Measurements from ENCODE around the gene CCDC175. TPM values are rescaled to one million over a fixed set of nuclear protein-coding genes. Genes with fewer than 3 reads are reported as not detected.

CCDC175 gene
- total RNA-seq, 1 donor from 2014 or later: not detected

DNA sequence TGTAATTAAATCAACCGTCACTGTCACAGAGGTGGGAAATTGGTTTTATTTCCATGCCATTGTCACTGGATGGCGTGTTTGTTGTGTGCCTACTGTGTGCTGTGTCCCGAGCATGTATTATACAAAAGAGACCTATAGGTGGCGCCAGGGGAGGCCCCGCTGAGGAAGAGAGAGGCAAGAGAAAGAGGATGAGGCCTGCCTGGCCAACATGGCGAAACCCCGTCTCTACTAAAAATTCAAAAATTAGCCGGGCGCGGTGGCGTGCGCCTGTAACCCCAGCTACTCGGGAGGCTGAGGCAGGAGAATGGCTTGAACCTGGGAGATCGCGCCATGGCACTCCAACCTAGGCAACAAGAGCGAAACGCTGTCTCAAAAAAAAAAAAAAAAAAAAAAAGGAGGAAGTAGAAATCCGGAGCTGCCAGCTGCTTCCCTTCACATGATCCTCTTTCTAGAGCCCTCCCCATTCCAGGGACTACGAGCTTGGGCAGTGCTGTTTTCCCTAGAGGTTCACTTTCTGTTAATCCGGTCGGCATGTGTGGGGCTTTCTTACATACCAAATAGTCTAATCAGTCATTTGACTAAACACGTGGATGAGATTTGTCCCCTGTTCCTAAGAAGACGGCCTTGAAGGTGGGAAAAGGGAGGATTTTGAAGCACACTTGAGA, 6.4 kb upstream of the CCDC175 start:
- Histone ChIP-seq H3K4me3 (ENCODE audit: low read depth, low read length) (no peak overlapping the region), H3K27me3 (ENCODE audit: control insufficient read depth, insufficient read depth, low read length) (no peaks in the 10 kb centered on the region), H3K36me3 (ENCODE audit: control insufficient read depth, insufficient read depth, low read length) (no peaks in the 10 kb centered on the region)
- no peak for TF ChIP-seq CTCF (IDR thresholded peaks at IDR 0.05; ENCODE audit: insufficient read depth, low read length, poor library complexity, severe bottlenecking)
- no peak for DNase-seq (ENCODE audit: low read depth)

GRCh38 chr14:59582161-59582560, 5.5 kb upstream of the CCDC175 start:
- Histone ChIP-seq H3K4me3 (ENCODE audit: low read depth, low read length) (no peak overlapping the region), H3K27me3 (ENCODE audit: control insufficient read depth, insufficient read depth, low read length) (no peaks in the 10 kb centered on the region), H3K36me3 (ENCODE audit: control insufficient read depth, insufficient read depth, low read length) (no peaks in the 10 kb centered on the region)
- DNase-seq (ENCODE audit: low read depth): no peak
- no peak for TF ChIP-seq CTCF (IDR thresholded peaks at IDR 0.05; ENCODE audit: insufficient read depth, low read length, poor library complexity, severe bottlenecking)

GRCh38 chr14:59580911-59581310, 4.3 kb upstream of the CCDC175 start:
- Histone ChIP-seq H3K4me3 (ENCODE audit: low read depth, low read length) (no peak overlapping the region), H3K27me3 (ENCODE audit: control insufficient read depth, insufficient read depth, low read length) (no peaks in the 10 kb centered on the region), H3K36me3 (ENCODE audit: control insufficient read depth, insufficient read depth, low read length) (no peaks in the 10 kb centered on the region)
- DNase-seq (ENCODE audit: low read depth): no peak
- no peak for TF ChIP-seq CTCF (IDR thresholded peaks at IDR 0.05; ENCODE audit: insufficient read depth, low read length, poor library complexity, severe bottlenecking)

- TF ChIP-seq CTCF (IDR thresholded peaks at IDR 0.05; ENCODE audit: insufficient read depth, low read length, poor library complexity, severe bottlenecking): peak; percentile 34
- Histone ChIP-seq H3K36me3 (ENCODE audit: control insufficient read depth, insufficient read depth, low read length) (no peaks in the 10 kb centered on the region), H3K27me3 (ENCODE audit: control insufficient read depth, insufficient read depth, low read length) (no peaks in the 10 kb centered on the region), H3K4me3 (ENCODE audit: low read depth, low read length) (no peak overlapping the region)
- no peak for DNase-seq (ENCODE audit: low read depth)
Measured at GRCh38 chr14:59570122-59570521, 6.5 kb downstream of the CCDC175 start.

- Histone ChIP-seq H3K36me3 (ENCODE audit: control insufficient read depth, insufficient read depth, low read length) (no peaks in the 10 kb centered on the region), H3K27me3 (ENCODE audit: control insufficient read depth, insufficient read depth, low read length) (no peaks in the 10 kb centered on the region), H3K4me3 (ENCODE audit: low read depth, low read length) (no peak overlapping the region)
- TF ChIP-seq CTCF (IDR thresholded peaks at IDR 0.05; ENCODE audit: insufficient read depth, low read length, poor library complexity, severe bottlenecking): no peak
- no peak for DNase-seq (ENCODE audit: low read depth)
Measured at GRCh38 chr14:59566725-59567124, 9.9 kb downstream of the CCDC175 start.

DNA sequence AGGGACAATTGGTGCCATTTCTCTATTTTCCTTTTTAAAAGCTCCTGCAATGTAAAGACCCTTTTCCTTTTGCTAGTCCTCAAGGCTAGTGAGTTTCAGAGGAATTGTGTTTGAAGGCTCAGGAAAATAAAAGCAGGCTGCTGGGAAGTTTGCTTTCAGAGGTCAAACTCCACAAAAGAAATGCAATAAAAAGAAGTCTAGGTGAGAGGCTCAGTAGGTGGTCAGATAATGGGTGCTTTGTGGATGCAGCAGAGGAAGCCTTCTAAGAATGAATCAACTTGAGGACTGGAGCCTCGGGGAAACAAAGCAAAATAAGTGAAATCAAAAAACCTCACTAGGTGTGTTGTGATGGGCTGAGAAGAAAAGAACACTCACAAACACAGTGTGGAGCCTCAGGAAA, 10.3 kb downstream of the CCDC175 start:
- no peak for TF ChIP-seq CTCF (IDR thresholded peaks at IDR 0.05; ENCODE audit: insufficient read depth, low read length, poor library complexity, severe bottlenecking)
- DNase-seq (ENCODE audit: low read depth): no peak

More for the DNA sequence above, 10.3 kb downstream of the CCDC175 start:
- H3K4me3 ChIP-seq (ENCODE audit: low read depth, low read length): no peak overlapping the region
- no peaks in the 10 kb centered on the region for H3K36me3 ChIP-seq (ENCODE audit: control insufficient read depth, insufficient read depth, low read length)
- H3K27me3 ChIP-seq (ENCODE audit: control insufficient read depth, insufficient read depth, low read length): no peaks in the 10 kb centered on the region

All from kidney epithelial cell (primary cell).